ENCODE data around the gene OR51T1. TPM values are rescaled to one million over a fixed set of nuclear protein-coding genes. Genes with fewer than 3 reads are reported as not detected.
"Not testable (repeated sequence)": the region's sequence is repeated elsewhere in the genome, so short reads cannot be mapped to it uniquely, and the experiment has no call there.

OR51T1 gene, protein sequence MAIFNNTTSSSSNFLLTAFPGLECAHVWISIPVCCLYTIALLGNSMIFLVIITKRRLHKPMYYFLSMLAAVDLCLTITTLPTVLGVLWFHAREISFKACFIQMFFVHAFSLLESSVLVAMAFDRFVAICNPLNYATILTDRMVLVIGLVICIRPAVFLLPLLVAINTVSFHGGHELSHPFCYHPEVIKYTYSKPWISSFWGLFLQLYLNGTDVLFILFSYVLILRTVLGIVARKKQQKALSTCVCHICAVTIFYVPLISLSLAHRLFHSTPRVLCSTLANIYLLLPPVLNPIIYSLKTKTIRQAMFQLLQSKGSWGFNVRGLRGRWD
- not detected for total RNA-seq
- long read RNA-seq: 0 reads

DNA sequence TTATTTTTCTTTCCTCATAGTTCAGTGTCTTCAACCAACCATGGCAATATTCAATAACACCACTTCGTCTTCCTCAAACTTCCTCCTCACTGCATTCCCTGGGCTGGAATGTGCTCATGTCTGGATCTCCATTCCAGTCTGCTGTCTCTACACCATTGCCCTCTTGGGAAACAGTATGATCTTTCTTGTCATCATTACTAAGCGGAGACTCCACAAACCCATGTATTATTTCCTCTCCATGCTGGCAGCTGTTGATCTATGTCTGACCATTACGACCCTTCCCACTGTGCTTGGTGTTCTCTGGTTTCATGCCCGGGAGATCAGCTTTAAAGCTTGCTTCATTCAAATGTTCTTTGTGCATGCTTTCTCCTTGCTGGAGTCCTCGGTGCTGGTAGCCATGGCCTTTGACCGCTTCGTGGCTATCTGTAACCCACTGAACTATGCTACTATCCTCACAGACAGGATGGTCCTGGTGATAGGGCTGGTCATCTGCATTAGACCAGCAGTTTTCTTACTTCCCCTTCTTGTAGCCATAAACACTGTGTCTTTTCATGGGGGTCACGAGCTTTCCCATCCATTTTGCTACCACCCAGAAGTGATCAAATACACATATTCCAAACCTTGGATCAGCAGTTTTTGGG, at the start of gene OR51T1:
Gene OR51T1, plus strand, starts transcription at position 41 of the 641 bp plus-strand sequence. Its CDS starts 0 bp downstream, at position 41.
- no peak within 1 kb of the TSS for H3K4me3 ChIP-seq

DNA sequence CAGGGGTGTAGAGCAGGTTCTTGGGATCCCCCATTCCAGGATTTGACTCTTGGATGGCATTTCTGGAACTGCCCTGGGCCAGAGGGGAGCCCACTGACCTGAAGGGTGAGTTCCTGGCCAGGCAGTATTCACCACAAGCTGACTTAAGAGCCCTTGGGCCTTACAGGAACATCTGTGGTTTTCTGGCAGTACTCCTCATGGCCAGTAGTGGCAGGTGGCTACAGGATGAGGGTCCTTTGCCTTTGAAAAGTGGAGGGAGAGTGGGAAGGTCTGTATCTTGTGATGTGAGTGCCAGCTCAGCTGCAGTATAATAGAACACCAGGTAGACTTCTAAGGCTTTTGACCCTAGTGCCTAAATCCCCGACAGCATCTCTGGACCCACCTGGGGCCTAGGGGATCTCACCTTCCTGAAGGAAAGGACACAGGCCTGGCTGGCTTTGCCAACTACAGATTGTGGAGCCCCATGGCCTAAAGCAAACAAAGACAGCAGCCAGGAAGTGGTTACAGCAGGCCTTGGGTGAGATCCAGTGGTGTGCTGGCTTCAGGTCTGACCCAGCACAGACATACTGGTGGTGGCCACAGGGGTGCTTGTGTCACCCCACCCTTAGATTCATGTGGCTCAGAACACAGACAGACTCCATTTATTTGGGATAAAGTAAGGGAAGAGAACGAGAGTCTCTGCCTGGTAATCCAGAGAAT, 41.7 kb upstream of the OR51T1 start:
- Histone ChIP-seq H3K27me3 (ENCODE audit: low read depth) (no peaks in the 10 kb centered on the region), H3K9me3 (replicated peaks) (no peaks in the 10 kb centered on the region), H3K36me3 (no peaks in the 10 kb centered on the region), H3K4me1 (peaks cover 4% of the 10 kb centered on the region), H3K4me3 (no peak overlapping the region), H3K27ac (replicated peaks) (no peak overlapping the region)
- intact Hi-C loops (cut with micrococcal nuclease): no loop called here
- no peak for DNase-seq
- TF ChIP-seq, protein P1, sequence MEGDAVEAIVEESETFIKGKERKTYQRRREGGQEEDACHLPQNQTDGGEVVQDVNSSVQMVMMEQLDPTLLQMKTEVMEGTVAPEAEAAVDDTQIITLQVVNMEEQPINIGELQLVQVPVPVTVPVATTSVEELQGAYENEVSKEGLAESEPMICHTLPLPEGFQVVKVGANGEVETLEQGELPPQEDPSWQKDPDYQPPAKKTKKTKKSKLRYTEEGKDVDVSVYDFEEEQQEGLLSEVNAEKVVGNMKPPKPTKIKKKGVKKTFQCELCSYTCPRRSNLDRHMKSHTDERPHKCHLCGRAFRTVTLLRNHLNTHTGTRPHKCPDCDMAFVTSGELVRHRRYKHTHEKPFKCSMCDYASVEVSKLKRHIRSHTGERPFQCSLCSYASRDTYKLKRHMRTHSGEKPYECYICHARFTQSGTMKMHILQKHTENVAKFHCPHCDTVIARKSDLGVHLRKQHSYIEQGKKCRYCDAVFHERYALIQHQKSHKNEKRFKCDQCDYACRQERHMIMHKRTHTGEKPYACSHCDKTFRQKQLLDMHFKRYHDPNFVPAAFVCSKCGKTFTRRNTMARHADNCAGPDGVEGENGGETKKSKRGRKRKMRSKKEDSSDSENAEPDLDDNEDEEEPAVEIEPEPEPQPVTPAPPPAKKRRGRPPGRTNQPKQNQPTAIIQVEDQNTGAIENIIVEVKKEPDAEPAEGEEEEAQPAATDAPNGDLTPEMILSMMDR (IDR thresholded peaks at IDR 0.05; ENCODE audit: borderline replicate concordance): no peak

More for the DNA sequence above, at the start of gene OR51T1:
- H3K9me3 ChIP-seq (replicated peaks): no peaks in the 10 kb centered on the region
- no peak within 1 kb of the TSS for H3K27ac ChIP-seq (replicated peaks)
- TF ChIP-seq, protein P1 (IDR thresholded peaks at IDR 0.05; ENCODE audit: borderline replicate concordance): no peak
- no peaks in the 10 kb centered on the region for H3K36me3 ChIP-seq
- no peaks in the 10 kb centered on the region for H3K4me1 ChIP-seq
- intact Hi-C loops (cut with micrococcal nuclease): no loop called here
- H3K27me3 ChIP-seq (ENCODE audit: low read depth): no peaks in the 10 kb centered on the region
- no peak for DNase-seq

DNA sequence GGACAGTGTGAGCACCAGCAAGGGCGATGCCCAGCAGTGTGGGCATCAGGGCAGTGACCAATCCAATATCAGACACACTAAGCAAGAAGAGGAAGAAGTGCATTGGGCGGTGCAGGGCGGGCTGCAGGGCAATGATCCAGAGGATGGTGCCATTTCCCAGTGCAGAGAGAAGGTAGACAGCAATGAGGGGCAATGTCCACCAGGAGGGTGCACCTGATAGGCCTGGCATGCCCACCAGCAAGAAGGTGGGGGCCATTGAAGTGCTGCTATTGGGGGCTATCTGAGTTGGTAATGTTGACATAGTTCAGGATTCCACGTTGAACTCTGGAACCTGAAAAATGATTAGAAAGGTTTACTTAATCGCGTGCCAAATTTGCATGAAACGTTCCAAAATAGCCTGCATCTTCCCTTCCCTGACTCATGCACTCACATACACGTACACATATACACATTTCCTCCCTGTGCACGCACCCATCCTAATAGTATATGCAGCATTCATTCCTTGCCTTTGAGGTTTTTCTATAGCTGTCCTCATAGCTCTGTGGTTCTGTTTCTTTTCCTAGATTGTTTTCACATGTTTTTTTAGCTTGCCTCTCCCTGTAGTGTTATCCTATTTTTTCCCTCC, 32.7 kb upstream of the OR51T1 start, which contains the start of gene OR51S1:
Gene OR51S1, minus strand, starts transcription at position 301 of the 625 bp plus-strand sequence. Its CDS starts 0 bp downstream, at position 301.
- Histone ChIP-seq H3K9me3 (replicated peaks) (no peaks in the 10 kb centered on the region), H3K36me3 (no peaks in the 10 kb centered on the region), H3K27me3 (ENCODE audit: low read depth) (no peaks in the 10 kb centered on the region), H3K4me3 (no peak within 1 kb of the TSS), H3K4me1 (peaks cover 11% of the 10 kb centered on the region), H3K27ac (replicated peaks) (no peak within 1 kb of the TSS)
- TF ChIP-seq, protein P1 (IDR thresholded peaks at IDR 0.05; ENCODE audit: borderline replicate concordance): no peak
- intact Hi-C loops (cut with micrococcal nuclease): no loop called here
- DNase-seq: no peak

DNA sequence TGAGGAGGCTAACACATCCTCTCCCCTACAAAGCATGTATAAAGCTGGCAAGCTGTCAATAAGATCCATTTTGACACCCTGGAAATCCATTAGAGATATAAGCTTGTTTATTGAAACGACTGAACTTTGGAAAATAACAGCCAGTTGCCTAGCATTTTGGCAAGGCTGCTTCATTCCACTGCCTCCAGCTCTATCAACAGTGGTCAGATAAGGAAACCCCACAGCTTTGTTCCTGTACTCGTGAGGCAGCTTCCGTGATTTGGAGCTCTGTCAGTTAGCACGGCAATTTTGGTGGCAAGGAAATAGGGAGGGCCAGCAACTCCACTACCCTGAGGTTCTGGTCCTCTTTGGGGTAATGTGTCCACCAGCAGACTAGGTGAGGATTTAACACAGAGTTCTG, 30.7 kb upstream of the OR51T1 start:
- Histone ChIP-seq H3K4me1 (peaks cover 11% of the 10 kb centered on the region), H3K27ac (replicated peaks) (no peak overlapping the region), H3K36me3 (no peaks in the 10 kb centered on the region), H3K9me3 (replicated peaks) (no peaks in the 10 kb centered on the region), H3K4me3 (no peak overlapping the region), H3K27me3 (ENCODE audit: low read depth) (no peaks in the 10 kb centered on the region)
- intact Hi-C loops (cut with micrococcal nuclease): no loop called here
- DNase-seq: no peak
- TF ChIP-seq, protein P1 (IDR thresholded peaks at IDR 0.05; ENCODE audit: borderline replicate concordance): no peak

DNA sequence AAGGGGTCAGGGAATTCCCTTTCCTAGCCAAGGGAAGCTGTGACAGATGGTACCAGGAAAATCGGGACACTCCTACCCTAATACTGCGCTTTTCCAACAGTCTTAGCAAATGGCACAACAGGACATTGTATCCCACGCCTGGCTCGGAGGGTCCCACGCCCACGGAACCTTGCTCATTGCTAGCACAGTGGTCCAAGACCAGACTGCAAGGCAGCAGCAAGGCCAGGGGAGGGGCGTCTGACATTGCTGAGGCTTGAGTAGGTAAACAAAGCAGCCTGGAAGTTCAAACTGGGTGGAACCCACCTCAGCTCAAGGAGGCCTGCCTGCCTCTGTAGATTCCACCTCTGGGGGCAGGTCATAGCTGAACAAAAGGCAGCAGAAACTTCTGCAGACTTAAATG, 27.4 kb upstream of the OR51T1 start:
- peaks cover 11% of the 10 kb centered on the region for H3K4me1 ChIP-seq

More for the DNA sequence above, 27.4 kb upstream of the OR51T1 start:
- H3K4me3 ChIP-seq; H3K36me3 ChIP-seq; H3K9me3 ChIP-seq (replicated peaks); intact Hi-C loops (cut with micrococcal nuclease); H3K27ac ChIP-seq (replicated peaks); H3K27me3 ChIP-seq (ENCODE audit: low read depth); DNase-seq: not testable (repeated sequence)

All from left ventricle myocardium inferior (tissue), 1 donor.